A673 (cell line): ENCODE data around the gene CNTRL. TPM values are rescaled to one million over a fixed set of nuclear protein-coding genes. Genes with fewer than 3 reads are reported as not detected.
A peak's percentile ranks its signal among the peaks of the same experiment; 100 is the strongest.

Experiments
- BruUV-seq: library from RNA; stranded (reverse); fragments of 400-500 nt; replicated peaks from 2 replicates; lab custom pipeline; 2021; lab: Mats Ljungman, UMichigan
- CTCF ChIA-PET: fragments of 300-600 bp; sonication (Branson Sonifier 250); formaldehyde crosslinking; loops from one replicate; lab custom pipeline; 2022; ENCODE audit warnings: antibody characterized with exemption; lab: Charles Lee
- POLR2A ChIA-PET: fragments of 300-600 bp; sonication (Branson Sonifier 250); formaldehyde crosslinking; loops from one replicate; lab custom pipeline; 2022; ENCODE audit warnings: antibody characterized with exemption; ENCODE audit not compliant: low non-redundant PET; lab: Charles Lee
- DNase-seq: peaks from one replicate; pipeline ENCODE4 v3.0.0-alpha.2; 2015; ENCODE audit warnings: low spot score
- H3K27ac ChIP-seq: fragments of 200-600 bp; sonication (generic); 2 replicates; pipeline ENCODE4 v1.5.1; 2016; ENCODE audit warnings: mixed run types, low read depth, mild to moderate bottlenecking, mixed read lengths, antibody characterized with exemption, low read length; ENCODE audit not compliant: poor library complexity, severe bottlenecking
- H3K27me3 ChIP-seq: fragments of 200-600 bp; sonication (generic); replicated peaks from 2 replicates; pipeline ENCODE4 v1.6.1; 2017; ENCODE audit warnings: mixed run types, low read depth, mild to moderate bottlenecking, mixed read lengths, antibody characterized with exemption, low read length; ENCODE audit not compliant: insufficient read depth, poor library complexity
- H3K36me3 ChIP-seq: fragments of 200-600 bp; sonication (generic); 2 replicates; pipeline ENCODE4 v1.6.1; 2016; ENCODE audit warnings: mixed run types, mild to moderate bottlenecking, mixed read lengths, antibody characterized with exemption, low read length; ENCODE audit not compliant: insufficient read depth, poor library complexity, severe bottlenecking
- H3K4me1 ChIP-seq: fragments of 200-600 bp; sonication (generic); 2 replicates; pipeline ENCODE4 v1.6.1; 2017; ENCODE audit warnings: mixed run types, mild to moderate bottlenecking, mixed read lengths, antibody characterized with exemption, low read length; ENCODE audit not compliant: insufficient read depth, poor library complexity, severe bottlenecking
- H3K4me3 ChIP-seq: fragments of 200-600 bp; sonication (generic); 2 replicates; pipeline ENCODE4 v1.5.1; 2016; ENCODE audit warnings: low read depth, mixed run types, mild to moderate bottlenecking, mixed read lengths, low read length; ENCODE audit not compliant: poor library complexity, severe bottlenecking
- H3K9me3 ChIP-seq: fragments of 200-600 bp; sonication (generic); 2 replicates; pipeline ENCODE4 v1.6.1; 2016; ENCODE audit warnings: mixed run types, low read depth, mild to moderate bottlenecking, mixed read lengths, antibody characterized with exemption, low read length; ENCODE audit not compliant: poor library complexity, severe bottlenecking
- CTCF ChIP-seq: fragments of 300-800, 200-600 bp; sonication (generic); conservative IDR thresholded peaks from 2 replicates; pipeline ENCODE4 v1.5.1; 2017; ENCODE audit warnings: low read depth, mild to moderate bottlenecking, antibody characterized with exemption, low read length, moderate library complexity, mixed read lengths
- EZH2 ChIP-seq: fragments of 200-600 bp; sonication (generic); IDR thresholded peaks from 2 replicates; pipeline ENCODE4 v1.6.1; 2017; ENCODE audit warnings: borderline replicate concordance, low read depth, mild to moderate bottlenecking, mixed read lengths, antibody characterized with exemption, low read length; ENCODE audit not compliant: poor library complexity, severe bottlenecking
- intact Hi-C: fragments of 100-400 bp; cut with micrococcal nuclease; formaldehyde crosslinking; loops from one replicate; pipeline ENCODE4 v1.10.0; 2022; ENCODE audit not compliant: unreplicated experiment
- total RNA-seq: library from RNA; stranded (reverse); gene quantifications from 2 replicates; pipeline ENCODE4 v1.2.3, GENCODE V29; 2021

The CNTRL gene
- total RNA-seq, 1 experiment from 2014 or later = 26.3 TPM

- ChIA-PET CTCF (interaction anchor here (0.7 kb wide), 1 partner anchor 10 kb away, joined by 3 read pairs; no protein-coding TSS in a partner anchor), POLR2A (no interaction called here)
- BruUV-seq = no TSS peak
- TF ChIP-seq EZH2 = no peak
- TF ChIP-seq CTCF = no peak
- Histone ChIP-seq H3K27me3 (no peaks in the 10 kb centered on the region), H3K36me3 (no peaks in the 10 kb centered on the region), H3K9me3 (no peaks in the 10 kb centered on the region), H3K4me1 (no peaks in the 10 kb centered on the region), H3K27ac (no peak within 1 kb of the TSS), H3K4me3 (no peak within 1 kb of the TSS)
- intact Hi-C loops = no loop called here
- no peak for DNase-seq
Observed at GRCh38 chr9:121050128-121050988, 24.4 kb upstream of the CNTRL start, which contains the start of gene C5. Gene C5 (minus strand): TSS chr9:121050275. CDS start chr9:121050246, 29 bp downstream.

- H3K36me3 ChIP-seq = no peaks in the 10 kb centered on the region
- H3K27ac ChIP-seq = no peak overlapping the region
- H3K4me3 ChIP-seq = no peak overlapping the region
- DNase-seq = no peak
- no peaks in the 10 kb centered on the region for H3K27me3 ChIP-seq
- intact Hi-C loops = no loop called here
- CTCF ChIA-PET = no interaction called here
- no TSS peak for BruUV-seq
- no peaks in the 10 kb centered on the region for H3K9me3 ChIP-seq
- TF ChIP-seq EZH2 = no peak
- TF ChIP-seq CTCF = no peak
- POLR2A ChIA-PET = no interaction called here
- no peaks in the 10 kb centered on the region for H3K4me1 ChIP-seq
Observed at GRCh38 chr9:121053544-121053943, 21.2 kb upstream of the CNTRL start.

DNA sequence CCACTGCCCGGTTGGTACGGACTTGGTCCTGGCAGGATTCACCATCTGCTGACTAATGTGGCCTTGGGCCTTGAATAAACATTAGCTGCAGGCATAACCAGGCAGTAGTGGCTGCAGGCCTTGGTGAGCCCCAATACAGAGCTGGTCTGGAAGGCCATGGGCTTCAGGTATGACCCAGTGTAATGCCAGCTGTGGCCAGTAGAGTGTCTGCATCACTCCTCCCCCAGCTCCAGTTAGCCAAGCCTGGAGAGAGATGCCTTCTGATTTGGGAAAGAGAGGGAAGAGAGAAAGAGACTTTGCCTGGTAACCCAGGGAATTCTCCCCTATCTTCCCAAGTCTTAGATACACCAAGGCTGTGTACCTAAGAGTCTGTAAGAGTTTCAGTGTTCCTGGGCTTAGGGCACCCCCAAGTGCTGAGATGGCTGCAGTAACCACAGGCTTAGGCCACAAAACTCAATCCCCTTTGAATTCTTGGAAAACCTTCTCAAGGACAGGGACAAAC, 19.1 kb upstream of the CNTRL start:
- Histone ChIP-seq H3K4me1 (peaks cover 5% of the 10 kb centered on the region), H3K36me3 (no peaks in the 10 kb centered on the region), H3K4me3 (no peak overlapping the region), H3K27me3 (no peaks in the 10 kb centered on the region), H3K9me3 (no peaks in the 10 kb centered on the region), H3K27ac (no peak overlapping the region)
- DNase-seq = peak; percentile 37
- TF ChIP-seq EZH2 (no peak), CTCF (peak; percentile 41)
- ChIA-PET POLR2A (no interaction called here), CTCF (interaction anchor here (0.5 kb wide), 1 partner anchor 139 kb away, joined by 5 read pairs; no protein-coding TSS in a partner anchor)
- no TSS peak for BruUV-seq
- intact Hi-C loops = loop anchor here (2.0 to 5.0 kb wide), 2 partner anchors 68 to 299 kb away; no protein-coding TSS in a partner anchor
